Brain pericyte (primary cell): ENCODE data around the gene BAIAP2L1.
"Not testable (repeated sequence)": the region's sequence is repeated elsewhere in the genome, so short reads cannot be mapped to it uniquely, and the experiment has no call there.

Source experiments
- DNase-seq: peaks from one replicate; pipeline ENCODE4 v3.0.0-alpha.2; 2012; ENCODE audit warnings: low read depth, low spot score

The BAIAP2L1 gene

GRCh38 chr7:98400542-98401340 lies at the start of gene BAIAP2L1:
Gene BAIAP2L1 (minus strand): TSS chr7:98401090. CDS start chr7:98400852, 238 bp downstream.
- no peak for DNase-seq

- DNase-seq = no peak
These were observed 47.9 kb upstream of the BAIAP2L1 start for GRCh38 chr7:98448766-98449165.

GRCh38 chr7:98440992-98441391 lies 40.1 kb upstream of the BAIAP2L1 start:
- not testable (repeated sequence) for DNase-seq

- no peak for DNase-seq
These were observed 38.6 kb upstream of the BAIAP2L1 start for GRCh38 chr7:98439484-98439883.

- no peak for DNase-seq
These were observed 33.2 kb upstream of the BAIAP2L1 start for GRCh38 chr7:98434087-98434486.

GRCh38 chr7:98429799-98430198 lies 28.9 kb upstream of the BAIAP2L1 start:
- DNase-seq = no peak

- no peak for DNase-seq
These were observed 22.2 kb upstream of the BAIAP2L1 start for GRCh38 chr7:98423043-98423442.

- no peak for DNase-seq
These were observed 20.2 kb upstream of the BAIAP2L1 start for GRCh38 chr7:98420966-98421612.

- not testable (repeated sequence) for DNase-seq
These were observed 19.1 kb upstream of the BAIAP2L1 start for GRCh38 chr7:98419988-98420387.

- not testable (repeated sequence) for DNase-seq
These were observed 18.4 kb upstream of the BAIAP2L1 start for GRCh38 chr7:98419316-98419691.

GRCh38 chr7:98418636-98419315 lies 17.9 kb upstream of the BAIAP2L1 start:
- DNase-seq = peak; percentile 33

GRCh38 chr7:98418271-98418635 lies 17.4 kb upstream of the BAIAP2L1 start:
- no peak for DNase-seq

GRCh38 chr7:98417604-98418270 lies 16.8 kb upstream of the BAIAP2L1 start:
- not testable (repeated sequence) for DNase-seq

GRCh38 chr7:98414205-98414900 lies 13.5 kb upstream of the BAIAP2L1 start:
- DNase-seq = no peak

GRCh38 chr7:98413655-98414054 lies 12.8 kb upstream of the BAIAP2L1 start:
- DNase-seq = not testable (repeated sequence)

GRCh38 chr7:98409843-98410242 lies 9.0 kb upstream of the BAIAP2L1 start:
- DNase-seq = no peak

- not testable (repeated sequence) for DNase-seq
These were observed 7.3 kb upstream of the BAIAP2L1 start for GRCh38 chr7:98408146-98408545.

GRCh38 chr7:98406827-98407226 lies 5.9 kb upstream of the BAIAP2L1 start:
- no peak for DNase-seq

GRCh38 chr7:98404840-98405239 lies 4.0 kb upstream of the BAIAP2L1 start:
- DNase-seq = no peak

- no peak for DNase-seq
These were observed 874 bp downstream of the BAIAP2L1 start for GRCh38 chr7:98399890-98400541.

GRCh38 chr7:98399462-98399861 lies 1.4 kb downstream of the BAIAP2L1 start:
- no peak for DNase-seq
